ENCODE measurements around the gene C1QTNF1.
A peak's percentile ranks its signal among the peaks of the same experiment; 100 is the strongest.

C1QTNF1 gene, protein sequence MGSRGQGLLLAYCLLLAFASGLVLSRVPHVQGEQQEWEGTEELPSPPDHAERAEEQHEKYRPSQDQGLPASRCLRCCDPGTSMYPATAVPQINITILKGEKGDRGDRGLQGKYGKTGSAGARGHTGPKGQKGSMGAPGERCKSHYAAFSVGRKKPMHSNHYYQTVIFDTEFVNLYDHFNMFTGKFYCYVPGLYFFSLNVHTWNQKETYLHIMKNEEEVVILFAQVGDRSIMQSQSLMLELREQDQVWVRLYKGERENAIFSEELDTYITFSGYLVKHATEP

DNA sequence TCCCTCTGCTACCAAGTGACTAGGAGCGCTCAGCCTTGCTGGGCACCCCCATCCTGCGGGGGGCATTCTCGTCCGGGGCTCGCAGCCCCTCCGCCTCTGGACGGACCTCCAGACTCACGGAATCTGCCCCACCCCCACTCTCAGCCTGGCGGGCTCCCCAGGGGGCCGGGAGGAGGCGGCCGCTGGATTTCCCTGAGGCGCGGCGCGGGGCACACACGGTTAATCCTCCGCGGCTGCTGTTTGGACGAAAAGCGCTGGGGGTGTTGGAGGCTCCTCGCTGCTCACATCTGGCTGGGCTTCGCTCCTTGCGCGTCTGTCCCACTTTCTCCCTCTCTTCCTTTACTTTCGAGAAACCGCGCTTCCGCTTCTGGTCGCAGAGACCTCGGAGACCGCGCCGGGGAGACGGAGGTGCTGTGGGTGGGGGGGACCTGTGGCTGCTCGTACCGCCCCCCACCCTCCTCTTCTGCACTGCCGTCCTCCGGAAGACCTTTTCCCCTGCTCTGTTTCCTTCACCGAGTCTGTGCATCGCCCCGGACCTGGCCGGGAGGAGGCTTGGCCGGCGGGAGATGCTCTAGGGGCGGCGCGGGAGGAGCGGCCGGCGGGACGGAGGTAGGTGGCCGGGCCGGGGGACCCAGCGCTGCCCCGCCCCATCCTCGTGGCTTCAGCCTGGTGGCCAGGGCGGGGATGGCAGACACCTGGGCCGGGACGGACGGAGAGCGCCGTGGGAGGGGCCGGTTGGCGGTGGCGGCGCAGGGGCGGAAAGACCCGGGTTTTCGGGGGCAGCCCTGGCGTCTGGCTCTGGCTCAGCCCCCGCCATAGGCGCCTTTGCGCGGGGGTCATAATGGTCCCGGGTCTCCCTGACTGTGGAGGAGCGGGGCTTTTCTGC lies at the start of gene C1QTNF1:
TSS of gene C1QTNF1 (plus strand) at position 284 of the 886 bp plus-strand sequence. CDS start 19,800 bp downstream, outside the sequence.
- no peak for DNase-seq (ENCODE audit: low read depth in 3 of 3)

DNA sequence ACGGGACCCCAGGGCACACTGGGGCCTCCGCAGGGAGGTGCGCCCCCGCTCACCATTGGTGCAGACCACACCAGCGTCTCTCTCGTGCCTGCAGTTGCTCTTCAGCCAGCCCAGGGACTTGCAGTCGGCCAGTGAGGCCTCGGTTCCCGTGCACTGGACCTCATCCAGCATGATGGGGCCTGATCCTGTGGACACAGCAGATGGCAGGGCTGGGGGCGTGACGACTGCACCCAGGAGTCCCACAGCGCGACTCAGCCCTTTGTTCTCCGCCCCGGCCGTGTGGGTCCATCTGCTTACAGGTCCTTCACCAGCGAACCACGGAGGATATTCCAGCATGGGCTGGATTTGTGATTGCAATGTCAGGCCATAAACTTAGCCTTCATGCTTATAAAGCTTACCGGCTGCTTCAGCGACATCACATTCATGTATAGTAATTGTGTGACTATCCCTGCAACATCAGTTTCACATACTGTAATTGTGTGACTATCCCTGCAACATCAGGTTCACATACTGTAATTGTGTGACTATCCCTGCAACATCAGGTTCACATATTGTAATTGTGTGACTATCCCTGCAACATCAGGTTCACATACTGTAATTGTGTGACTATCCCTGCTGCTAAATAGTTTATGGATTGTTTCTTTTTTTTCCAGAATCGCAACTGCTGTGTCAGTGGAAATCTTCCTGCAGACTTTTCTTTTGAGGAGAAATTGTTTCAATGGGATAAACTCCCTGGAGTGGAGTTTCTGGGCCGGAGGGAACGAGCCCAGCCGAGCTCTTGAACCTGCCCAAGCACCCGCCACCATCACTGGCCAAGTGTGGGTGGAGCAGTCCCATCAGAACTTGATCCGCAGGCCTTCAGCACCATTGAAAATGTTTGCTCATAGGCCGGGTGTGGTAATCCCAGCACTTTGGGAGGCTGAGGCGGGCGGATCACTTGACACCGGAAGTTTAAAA lies 49.1 kb upstream of the C1QTNF1 start:
- DNase-seq (ENCODE audit: low read depth in 3 of 3) = no peak

DNA sequence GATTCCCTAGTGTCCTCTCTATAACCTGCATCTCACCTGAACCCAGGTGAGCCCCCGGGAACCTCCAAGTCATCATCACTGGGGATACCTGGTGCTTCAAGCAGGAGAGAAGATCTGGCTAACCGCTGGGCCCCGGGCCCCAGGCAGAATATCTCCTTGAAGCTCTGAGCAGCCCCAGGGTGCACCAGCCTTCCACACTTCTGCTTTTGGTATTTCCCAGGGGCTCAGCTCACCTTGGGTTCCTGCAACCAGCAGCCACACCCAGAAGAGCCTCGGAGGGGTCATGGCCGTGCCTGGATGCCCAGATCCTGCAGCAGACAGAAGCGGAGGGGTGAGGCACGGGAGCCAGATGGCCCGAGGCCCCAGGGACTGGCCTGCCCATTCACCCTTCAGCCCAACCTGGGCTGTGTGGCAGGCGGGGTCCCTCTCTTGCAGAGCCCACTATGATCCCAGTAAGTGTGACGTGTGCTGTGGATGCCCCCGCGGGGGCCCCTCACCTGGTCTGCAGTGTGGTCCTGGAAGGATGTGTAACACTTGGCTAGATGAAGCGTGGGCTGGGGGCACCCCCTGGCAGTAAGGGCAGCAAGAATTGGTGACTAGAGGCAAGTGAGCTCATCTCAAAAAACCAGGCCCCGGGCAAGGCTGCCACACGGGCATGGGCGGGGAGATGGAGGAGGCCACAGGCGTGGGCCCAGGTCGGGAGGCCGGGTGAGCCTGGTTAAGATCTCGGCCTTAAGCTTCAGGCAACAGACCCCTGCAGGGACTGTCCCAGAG lies 46.9 kb upstream of the C1QTNF1 start:
- DNase-seq (ENCODE audit: low read depth in 3 of 3) = no peak

DNA sequence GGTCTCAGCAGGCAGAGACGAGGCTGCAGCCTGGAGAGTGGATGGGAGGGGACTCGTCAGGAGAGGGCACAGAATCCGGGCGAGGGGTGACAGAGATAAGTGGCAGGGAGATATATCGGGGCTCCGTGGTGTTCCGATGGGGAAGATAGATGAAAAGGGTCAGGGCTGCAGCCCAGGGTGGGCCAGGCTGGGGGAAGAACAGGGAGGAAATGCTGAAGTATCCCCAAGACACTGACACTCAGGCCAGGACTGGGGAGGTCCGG lies 46.4 kb upstream of the C1QTNF1 start:
- DNase-seq (ENCODE audit: low read depth in 3 of 3) = no peak

DNA sequence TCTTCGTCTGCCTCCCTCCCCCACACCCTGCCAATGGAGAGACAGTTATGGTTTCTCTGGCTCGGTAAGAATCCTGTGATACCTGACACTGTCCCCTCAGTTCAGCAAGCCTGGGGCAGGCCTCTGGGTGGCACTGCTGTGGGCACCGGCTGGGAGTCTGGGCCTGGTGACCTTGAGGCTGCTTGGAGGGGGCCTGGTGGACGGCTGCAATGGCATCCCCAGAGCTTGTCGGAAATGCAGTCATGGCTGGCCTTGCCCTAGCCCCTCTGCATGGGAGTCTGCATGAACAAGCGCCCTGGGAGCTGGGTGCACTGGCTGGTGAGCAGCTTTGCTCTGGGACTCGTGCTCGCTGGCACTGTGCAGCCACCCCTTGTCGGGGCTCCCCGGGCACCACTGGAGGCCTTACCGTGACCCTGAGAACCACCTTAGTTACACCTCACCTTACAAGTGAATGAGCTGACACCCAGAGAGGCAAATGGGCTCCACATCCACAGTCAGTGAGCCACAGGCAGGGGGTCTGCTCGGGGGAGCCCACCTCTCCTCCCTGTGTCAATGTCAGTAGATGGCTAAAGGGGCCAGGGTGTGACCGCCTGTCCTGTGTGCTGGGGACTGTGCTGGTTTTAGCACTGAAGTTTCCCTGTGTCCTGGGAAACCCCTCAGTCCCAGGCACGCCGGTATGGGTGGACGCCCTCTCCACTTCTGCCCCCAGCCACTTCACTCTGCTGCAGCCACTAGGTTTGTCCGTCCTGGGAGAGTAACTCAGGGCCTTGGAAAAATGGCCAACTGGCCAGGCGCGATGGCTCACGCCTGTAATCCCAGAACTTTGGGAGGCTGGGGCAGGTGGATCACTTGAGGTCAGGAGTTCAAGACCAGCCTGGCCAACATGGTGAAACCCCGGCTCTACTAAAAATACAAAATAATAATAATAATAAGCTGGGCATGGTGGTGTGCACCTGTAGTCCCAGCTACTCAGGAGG lies 45.7 kb upstream of the C1QTNF1 start:
- DNase-seq (ENCODE audit: low read depth in 3 of 3) = no peak

DNA sequence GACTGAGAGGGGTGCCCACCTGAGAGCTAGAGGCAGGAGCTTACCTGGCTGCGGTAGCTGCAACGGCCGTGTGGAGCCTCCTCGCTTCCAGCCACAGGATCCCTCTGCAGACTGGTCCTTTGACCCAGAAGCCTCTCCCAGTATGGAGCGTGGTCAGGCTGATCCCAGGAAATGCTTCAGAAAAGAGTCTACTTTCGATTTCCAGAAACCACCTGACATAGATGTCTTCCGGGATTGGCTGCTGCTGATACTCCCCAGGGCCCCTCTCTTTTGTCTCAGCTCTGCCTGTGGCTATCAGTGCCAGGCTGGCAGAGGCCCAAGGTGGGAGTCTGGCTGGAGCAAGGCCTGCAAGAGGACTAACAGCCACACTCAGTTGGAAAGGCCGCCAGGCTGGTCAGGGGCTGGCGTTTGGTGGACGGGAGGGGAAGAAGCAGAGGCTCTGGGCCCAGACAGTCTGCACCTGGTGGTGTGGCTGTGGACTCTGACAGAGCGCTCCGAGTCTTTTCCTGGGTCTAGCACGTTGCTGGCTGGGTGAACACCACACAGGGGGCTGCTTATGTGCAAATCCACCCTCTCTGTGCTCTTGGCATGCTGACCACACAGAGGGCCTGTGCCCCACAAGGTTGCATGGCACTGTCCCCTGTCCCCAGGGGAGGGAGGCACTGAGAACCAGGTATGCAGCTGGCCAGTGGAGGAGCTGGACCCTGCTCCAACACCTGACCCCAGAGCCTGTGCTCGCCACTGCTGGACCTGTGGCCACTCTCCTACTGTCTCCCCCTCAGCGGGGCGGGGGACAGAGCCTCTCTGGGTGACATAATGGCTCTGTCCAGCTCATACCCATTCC lies 44.0 kb upstream of the C1QTNF1 start, which contains the start of gene LGALS3BP:
TSS of gene LGALS3BP (minus strand) at position 144 of the 844 bp plus-strand sequence. CDS start 2,732 bp downstream, outside the sequence.
- DNase-seq (ENCODE audit: low read depth in 3 of 3) = peak in 1 of 3 experiments; percentile 3

DNA sequence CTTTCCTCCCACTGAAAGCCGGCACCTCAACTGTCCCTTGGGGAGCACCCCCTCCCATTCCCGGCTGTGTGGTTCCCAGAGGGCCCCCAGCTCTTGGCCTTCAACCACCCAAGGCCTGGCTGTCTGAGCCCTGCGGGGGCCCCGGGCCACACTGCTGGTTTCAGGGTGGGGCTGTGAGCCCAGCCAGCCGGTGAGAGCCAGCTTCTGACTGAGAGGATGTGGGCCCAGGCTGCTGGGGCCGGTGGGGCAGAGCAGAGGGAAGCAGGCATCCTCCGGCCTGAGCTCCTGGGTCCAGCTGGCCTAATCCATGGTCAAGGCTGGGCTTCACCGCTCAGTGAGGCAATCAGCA lies 43.4 kb upstream of the C1QTNF1 start:
- DNase-seq (ENCODE audit: low read depth in 3 of 3) = no peak

DNA sequence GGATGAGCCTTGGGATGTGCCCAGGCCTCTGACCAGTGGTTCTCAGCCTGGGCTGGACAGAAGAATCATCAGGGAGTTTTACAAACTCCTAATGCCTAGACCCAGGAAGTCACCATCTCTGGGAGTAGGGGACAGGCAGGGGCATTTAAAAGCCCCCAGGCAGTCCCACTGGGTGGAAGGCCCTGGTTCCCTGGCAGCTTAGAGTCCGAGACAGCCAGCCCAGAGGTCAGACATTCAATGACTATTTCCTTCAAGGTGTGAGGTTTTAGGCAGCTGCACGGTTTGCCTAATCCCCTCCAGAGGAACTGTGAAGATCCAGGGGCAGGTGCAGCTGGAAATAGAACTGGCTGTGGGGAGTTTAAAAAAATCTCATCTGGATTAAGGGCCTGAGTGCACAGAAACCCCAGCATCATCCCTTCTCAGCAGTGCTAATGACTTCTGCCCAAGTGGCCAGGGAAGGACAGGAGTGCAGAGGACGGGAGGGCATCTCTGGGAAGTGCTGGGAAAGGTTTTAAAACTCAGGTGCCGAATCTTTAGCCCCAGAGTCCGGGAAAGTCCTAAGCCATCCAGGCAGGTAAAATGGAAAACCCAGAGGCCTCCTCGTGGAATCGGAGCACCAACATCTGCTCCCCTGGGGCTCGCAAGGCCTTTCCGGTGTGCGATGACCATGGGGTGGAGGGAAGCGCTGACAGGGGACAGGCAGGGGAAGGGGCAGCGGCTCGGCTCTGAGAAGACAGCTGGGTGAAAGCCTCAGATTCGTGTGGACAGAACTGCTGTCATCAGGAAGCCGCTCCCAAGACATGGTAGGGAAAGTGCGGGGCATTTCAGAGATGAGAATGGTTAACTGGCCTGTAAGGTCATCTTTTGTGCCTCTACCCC lies 42.7 kb upstream of the C1QTNF1 start:
- no peak for DNase-seq (ENCODE audit: low read depth in 3 of 3)

DNA sequence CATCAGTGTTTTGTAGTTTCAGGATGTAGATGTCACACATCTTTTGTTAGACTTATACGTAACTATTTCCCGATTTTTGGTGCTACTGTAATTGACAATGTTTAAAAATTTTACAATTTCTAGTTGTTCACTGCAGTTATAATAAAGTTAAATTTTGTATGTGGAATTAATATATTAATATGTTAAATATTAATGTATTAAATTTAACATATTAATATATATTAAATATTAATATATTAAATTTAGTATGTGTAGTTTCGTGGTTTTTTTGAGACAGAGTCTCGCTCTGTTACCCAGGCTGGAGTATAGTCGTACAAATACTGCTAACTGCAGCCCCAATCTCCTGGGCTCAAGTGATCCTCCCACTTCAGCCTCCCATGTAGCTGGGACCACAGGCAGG lies 38.6 kb upstream of the C1QTNF1 start:
- DNase-seq (ENCODE audit: low read depth in 3 of 3) = no peak

DNA sequence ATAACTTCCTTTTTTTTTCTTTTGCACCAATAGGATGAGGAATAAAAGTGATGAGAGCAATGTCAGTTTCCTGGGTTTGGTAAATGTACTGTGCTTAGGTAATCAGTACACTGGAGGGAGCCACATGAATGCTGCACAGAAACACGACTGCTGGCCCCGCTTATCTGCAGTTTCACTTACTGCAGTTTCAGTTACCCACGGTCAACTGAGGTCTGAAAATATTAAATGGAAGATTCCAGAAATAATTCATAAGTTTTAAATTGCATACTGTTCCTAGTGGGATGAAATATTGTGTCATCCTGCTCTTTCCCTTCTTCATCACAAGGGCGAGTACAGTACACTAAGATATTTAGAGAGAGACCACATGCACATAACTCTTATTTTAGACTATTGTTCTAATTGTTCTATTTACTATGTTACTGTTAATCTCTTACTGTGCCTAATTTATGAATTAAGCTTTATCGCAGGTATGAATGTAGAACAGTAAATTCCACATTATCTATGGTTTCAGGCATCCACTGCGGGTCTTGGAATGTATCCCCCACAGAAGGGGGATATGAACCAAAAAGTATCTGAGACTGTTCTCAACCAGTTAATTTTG lies 37.8 kb upstream of the C1QTNF1 start:
- DNase-seq (ENCODE audit: low read depth in 3 of 3) = no peak

DNA sequence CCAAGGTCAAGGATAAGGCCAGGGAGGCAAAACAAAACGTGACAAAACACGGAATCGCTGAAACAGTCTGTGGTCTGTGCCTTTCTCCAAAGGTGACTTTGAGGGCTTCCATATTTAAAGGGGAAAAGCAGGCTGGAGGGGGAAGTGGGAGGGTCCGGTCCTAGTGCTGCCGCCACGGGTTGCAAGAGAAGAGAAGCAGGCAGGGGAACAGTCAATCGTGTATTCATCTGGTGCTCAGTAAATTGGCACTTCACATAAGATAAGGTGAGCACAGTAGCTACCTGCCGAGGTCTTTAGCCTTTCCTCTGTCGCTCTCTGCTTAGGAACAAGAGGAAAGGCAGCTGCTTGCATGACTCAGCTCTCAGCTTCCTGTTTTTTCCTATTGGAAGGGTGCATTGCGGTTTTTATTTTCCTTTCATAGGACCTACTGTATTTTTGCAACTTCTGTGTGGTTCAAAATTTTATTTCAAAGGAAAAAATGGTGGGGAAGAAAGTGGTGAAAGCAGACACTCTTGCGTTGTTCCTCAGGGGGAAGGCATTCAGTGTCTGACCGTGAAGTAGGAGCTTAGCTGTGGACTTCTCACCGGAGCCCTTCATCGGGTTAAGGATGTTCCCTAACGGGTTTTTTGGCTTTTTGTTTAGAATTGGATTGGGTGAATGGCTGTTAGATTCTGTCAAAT lies 37.2 kb upstream of the C1QTNF1 start:
- no peak for DNase-seq (ENCODE audit: low read depth in 3 of 3)

DNA sequence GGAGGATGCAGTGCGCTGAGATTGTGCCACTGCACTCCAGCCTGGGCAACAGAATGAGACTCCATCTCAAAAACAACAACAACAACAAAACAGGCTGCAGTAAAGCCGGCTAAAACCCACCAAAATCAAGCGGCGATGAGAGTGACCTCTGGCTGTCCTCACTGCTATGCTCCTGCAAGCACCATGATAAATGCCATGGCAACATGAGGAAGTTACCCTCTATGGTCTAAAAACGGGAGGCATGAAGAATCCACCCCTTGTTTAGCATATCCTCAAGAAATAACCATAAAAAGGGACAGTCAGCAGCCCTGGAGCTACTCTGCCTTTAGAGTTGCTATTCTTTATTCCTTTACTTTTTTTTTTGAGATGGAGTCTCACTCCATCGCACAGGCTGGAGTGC lies 35.8 kb upstream of the C1QTNF1 start:
- DNase-seq (ENCODE audit: low read depth in 3 of 3) = no peak

DNA sequence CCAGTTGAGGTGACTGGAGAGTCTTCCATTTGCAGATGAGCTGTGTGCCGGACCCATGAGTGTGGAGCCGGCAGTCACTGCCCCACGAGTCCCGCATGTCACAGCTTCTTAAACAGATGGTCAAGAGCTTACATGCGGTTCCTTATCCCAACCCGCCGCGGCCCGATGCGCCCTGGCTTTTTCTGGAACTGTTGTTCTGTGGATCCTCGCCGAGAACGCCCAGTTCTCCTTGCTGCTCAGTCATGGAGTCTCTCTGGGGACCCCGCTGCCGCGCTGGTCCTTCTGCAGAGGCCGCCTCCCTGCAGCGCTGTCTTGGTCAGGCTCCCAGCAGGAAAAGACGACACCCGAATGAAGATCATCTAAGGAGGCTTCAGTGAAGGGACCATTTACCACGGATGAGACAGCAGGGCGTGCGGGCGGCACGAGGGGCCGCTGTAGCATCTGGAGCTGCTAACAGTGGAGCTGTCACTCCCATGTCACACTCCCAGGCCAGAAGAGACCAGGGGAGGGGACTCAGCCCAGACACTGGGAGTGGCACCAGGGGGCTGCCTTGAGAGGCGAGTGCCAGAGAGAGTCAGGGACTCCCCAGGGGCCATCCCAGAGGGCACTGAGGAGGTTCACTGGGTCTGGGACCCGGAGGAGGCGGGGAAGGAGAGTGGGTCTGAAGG lies 33.5 kb upstream of the C1QTNF1 start:
- no peak for DNase-seq (ENCODE audit: low read depth in 3 of 3)

DNA sequence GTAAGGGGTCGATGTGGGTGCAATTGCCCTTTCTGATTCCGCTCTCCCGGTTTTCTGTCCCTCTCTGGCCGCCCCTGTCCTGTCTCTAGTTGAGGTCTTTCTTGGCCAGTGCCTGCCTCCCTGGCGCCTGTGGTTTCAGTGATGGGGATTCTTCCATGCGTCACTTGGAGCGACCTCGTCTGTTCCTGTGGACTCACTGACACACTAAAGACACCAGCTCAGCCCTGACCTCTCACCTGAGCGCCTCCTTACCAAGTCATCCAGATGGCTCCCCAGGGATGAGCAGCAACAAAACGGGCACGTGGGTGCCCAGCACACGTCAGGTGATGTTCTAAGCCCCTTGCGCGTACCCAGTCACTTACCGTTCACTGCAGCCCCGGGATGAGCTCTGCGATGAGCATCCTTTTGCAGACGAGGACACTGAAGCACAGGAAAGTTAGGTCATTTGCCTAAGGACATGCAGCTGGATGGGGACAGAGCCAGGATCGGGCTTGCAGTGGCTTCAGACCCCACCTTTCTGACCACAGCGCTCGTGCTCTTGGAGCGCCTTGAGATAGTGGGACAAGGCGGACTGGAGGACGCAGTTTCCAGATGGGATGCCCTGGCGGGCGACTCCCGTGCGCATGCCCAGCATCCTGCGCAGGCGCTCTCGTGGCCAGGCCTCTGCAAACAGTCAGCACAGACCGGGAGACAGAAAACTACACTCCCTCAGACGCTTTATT lies 32.8 kb upstream of the C1QTNF1 start:
- no peak for DNase-seq (ENCODE audit: low read depth in 3 of 3)

DNA sequence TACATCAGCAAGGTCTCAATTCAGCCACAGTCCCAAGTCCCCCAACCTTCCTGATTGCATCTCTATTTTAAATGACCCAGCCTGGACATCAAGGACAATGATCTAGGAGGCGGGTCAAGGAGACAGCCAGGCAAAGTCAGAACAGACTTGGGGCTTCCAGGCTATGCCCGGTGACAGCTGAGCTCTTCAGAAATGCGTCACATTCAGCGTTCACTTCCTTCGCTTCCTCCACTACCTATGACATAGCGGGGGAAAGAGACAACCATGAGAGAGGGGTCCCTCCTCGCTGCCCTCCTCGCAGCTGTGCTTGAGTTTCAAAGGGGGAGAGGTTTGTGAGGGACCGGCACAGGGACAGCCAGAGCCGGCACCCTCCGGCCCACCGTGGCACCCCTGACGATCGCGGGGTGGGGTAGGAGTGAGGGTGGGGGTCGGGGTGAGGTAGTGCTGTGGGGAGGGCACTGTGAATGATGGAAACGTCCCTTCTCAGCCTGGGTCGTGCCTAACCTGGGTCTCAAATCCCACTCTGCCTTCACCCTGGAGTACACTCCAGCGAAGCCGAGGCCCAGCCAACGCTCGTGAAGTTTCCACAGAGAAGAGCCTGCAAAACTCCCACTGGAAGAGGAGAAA lies 31.9 kb upstream of the C1QTNF1 start:
- no peak for DNase-seq (ENCODE audit: low read depth in 3 of 3)

Data from stimulated activated CD4-positive, alpha-beta T cell treated with anti-CD3 and anti-CD28 coated beads, TNF-alpha, amount 100 ng/mL, for 4 hours (primary cell).